GM12878 (cell line): ENCODE data around the gene USP17L27.
"Not testable (repeated sequence)": the region's sequence is repeated elsewhere in the genome, so short reads cannot be mapped to it uniquely, and the experiment has no call there.

Experiments used
- CTCF ChIP-seq, 3 experiments: IDR thresholded peaks in 2 of 3; conservative IDR thresholded peaks in 1 of 3; 2 replicates each; pipeline ENCODE4 v1.5.1; 2011; ENCODE audit warnings: low read depth in 3 of 3, low read length in 3 of 3, mild to moderate bottlenecking in 3 of 3, control low read depth in 2 of 3, moderate library complexity in 2 of 3, inconsistent platforms in 1 of 3, mixed read lengths in 1 of 3; ENCODE audit not compliant: control insufficient read depth in 2 of 3, insufficient read depth in 1 of 3; ENCODE audit errors: extremely low read depth in 1 of 3
- MTA3 ChIP-seq: IDR thresholded peaks from 2 replicates; pipeline ENCODE4 v1.6.1; 2012; ENCODE audit warnings: low read length, inconsistent platforms, borderline replicate concordance
- NFYB ChIP-seq: IDR thresholded peaks from 2 replicates; pipeline ENCODE4 v1.6.1; 2011; ENCODE audit warnings: low read depth, mild to moderate bottlenecking, low read length, improper control_type of control experiment, moderate library complexity; ENCODE audit not compliant: insufficient read depth
- NRF1 ChIP-seq: conservative IDR thresholded peaks from 2 replicates; pipeline ENCODE4 v1.6.1; 2011; ENCODE audit warnings: mild to moderate bottlenecking, low read depth, low read length, improper control_type of control experiment
- POLR2A ChIP-seq: IDR thresholded peaks from 2 replicates; pipeline ENCODE4 v1.6.1; 2011; ENCODE audit warnings: low read depth, mild to moderate bottlenecking, low read length

GRCh38 chr4:9339103-9339502 is 4.8 kb upstream of the USP17L27 start, which contains the start of gene USP17L5:
- not testable (repeated sequence) for TF ChIP-seq NFYB; NRF1; POLR2A; CTCF (IDR thresholded peaks at IDR 0.05 in 2 of 3, conservative IDR thresholded peaks at IDR 0.05 in 1 of 3; ENCODE audit: control insufficient read depth in 2 of 3, extremely low read depth in 1 of 3, insufficient read depth in 1 of 3, low read depth in 3 of 3, low read length in 3 of 3); MTA3
